Mesothelial cell of epicardium (in vitro differentiated cells): ENCODE results near the gene PREX1. TPM values are rescaled to one million over a fixed set of nuclear protein-coding genes. Genes with fewer than 3 reads are reported as not detected.

Experiments used
- DNase-seq, 2 experiments: peaks; one replicate each; pipeline ENCODE4 v3.0.0; 2021; ENCODE audit warnings: low spot score in 2 of 2; ENCODE audit not compliant: unreplicated experiment in 2 of 2
- H3K27ac Mint-ChIP-seq: 2 replicates; pipeline ENCODE4 v1.8.0; 2021; ENCODE audit warnings: mixed read lengths
- H3K27me3 Mint-ChIP-seq: 2 replicates; pipeline ENCODE4 v1.8.0; 2021; ENCODE audit warnings: low read depth, mixed read lengths
- H3K36me3 Mint-ChIP-seq: 2 replicates; pipeline ENCODE4 v1.8.0; 2021; ENCODE audit warnings: mixed read lengths
- H3K4me1 Mint-ChIP-seq: 2 replicates; pipeline ENCODE4 v1.8.0; 2021; ENCODE audit warnings: mixed read lengths
- H3K4me3 Mint-ChIP-seq: 2 replicates; pipeline ENCODE4 v1.8.0; 2021; ENCODE audit warnings: mild to moderate bottlenecking, moderate library complexity, mixed read lengths
- H3K9me3 Mint-ChIP-seq: 2 replicates; pipeline ENCODE4 v1.8.0; 2021; ENCODE audit warnings: mixed read lengths
- total RNA-seq: library from RNA; stranded (reverse); gene quantifications from 3 replicates; pipeline ENCODE4 v1.2.1, GENCODE V29; 2021
- TF ChIP-seq, protein P1 (sequence below): fragments of 200-600 bp; sonication (generic); IDR thresholded peaks from one replicate; pipeline ENCODE4 v1.5.0; 2021; ENCODE audit warnings: antibody characterized with exemption; ENCODE audit not compliant: unreplicated experiment

PREX1 gene
- total RNA-seq, 1 donor from 2014 or later, result 8.3 TPM

DNA sequence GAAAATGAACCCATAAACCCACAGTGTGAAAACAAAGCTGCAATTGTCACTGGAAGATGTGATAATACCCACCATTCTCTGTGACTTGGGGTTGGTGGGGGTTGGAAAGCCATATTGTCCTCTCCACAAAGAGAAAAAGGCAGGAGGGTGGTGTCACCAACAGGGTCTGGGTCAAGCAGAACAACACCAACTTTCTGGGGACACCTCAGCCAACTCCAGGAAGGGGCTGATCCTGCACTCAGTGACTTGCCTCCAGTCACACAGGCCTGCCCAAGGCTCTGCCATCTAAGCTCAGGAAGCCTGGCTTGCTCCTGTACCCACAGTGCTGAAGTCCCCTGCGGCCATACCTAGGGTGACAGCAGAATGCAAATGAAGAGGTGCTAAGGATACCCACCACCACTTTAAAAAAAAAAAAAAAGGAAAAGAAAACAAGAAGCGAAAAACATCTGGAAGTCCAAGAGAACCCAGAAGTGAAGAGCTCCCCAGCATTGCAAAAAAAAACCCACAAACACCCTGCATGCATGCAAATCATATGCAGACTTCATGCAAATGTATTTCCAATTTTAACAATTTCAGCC lies 110.6 kb downstream of the PREX1 start:
- Mint-ChIP-seq H3K4me3 (no peak overlapping the region), H3K27me3 (peaks cover 4% of the 10 kb centered on the region)
- DNase-seq, result no peak

GRCh38 chr20:48716541-48716940 lies 111.3 kb downstream of the PREX1 start:
- Mint-ChIP-seq H3K9me3 (peaks cover 4% of the 10 kb centered on the region), H3K27me3 (peaks cover 4% of the 10 kb centered on the region), H3K27ac (no peak overlapping the region), H3K4me1 (no peaks in the 10 kb centered on the region), H3K36me3 (no peaks in the 10 kb centered on the region), H3K4me3 (no peak overlapping the region)
- no peak for DNase-seq
- TF ChIP-seq, protein P1, sequence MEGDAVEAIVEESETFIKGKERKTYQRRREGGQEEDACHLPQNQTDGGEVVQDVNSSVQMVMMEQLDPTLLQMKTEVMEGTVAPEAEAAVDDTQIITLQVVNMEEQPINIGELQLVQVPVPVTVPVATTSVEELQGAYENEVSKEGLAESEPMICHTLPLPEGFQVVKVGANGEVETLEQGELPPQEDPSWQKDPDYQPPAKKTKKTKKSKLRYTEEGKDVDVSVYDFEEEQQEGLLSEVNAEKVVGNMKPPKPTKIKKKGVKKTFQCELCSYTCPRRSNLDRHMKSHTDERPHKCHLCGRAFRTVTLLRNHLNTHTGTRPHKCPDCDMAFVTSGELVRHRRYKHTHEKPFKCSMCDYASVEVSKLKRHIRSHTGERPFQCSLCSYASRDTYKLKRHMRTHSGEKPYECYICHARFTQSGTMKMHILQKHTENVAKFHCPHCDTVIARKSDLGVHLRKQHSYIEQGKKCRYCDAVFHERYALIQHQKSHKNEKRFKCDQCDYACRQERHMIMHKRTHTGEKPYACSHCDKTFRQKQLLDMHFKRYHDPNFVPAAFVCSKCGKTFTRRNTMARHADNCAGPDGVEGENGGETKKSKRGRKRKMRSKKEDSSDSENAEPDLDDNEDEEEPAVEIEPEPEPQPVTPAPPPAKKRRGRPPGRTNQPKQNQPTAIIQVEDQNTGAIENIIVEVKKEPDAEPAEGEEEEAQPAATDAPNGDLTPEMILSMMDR, result no peak

More for the DNA sequence above, 110.6 kb downstream of the PREX1 start:
- Mint-ChIP-seq H3K4me1 (no peaks in the 10 kb centered on the region), H3K9me3 (peaks cover 4% of the 10 kb centered on the region), H3K27ac (no peak overlapping the region), H3K36me3 (no peaks in the 10 kb centered on the region)
- TF ChIP-seq, protein P1, result no peak

DNA sequence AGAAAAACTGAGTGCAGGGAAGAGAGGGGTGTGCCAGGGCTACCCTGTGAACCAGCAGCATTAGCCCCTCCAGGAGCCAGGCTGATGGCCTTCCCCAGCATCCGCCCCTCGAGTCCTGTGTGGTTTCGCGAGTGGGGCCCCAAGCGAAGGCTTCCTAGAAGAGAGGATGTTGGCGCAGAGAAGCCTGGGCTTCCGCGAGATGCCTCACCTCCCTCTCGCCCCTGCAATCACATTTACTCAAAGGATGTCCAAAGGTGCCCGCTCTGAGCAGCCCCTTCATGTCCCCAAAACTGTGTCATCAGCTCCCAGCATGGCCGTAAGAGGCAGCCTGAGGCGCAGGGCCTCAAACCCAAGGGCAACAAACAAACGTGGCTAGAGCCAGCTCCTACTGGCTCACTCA lies 111.7 kb downstream of the PREX1 start:
- H3K4me1 Mint-ChIP-seq, result no peaks in the 10 kb centered on the region
- H3K4me3 Mint-ChIP-seq, result no peak overlapping the region
- peaks cover 4% of the 10 kb centered on the region for H3K9me3 Mint-ChIP-seq
- H3K27ac Mint-ChIP-seq, result no peak overlapping the region
- TF ChIP-seq, protein P1, result no peak
- H3K36me3 Mint-ChIP-seq, result no peaks in the 10 kb centered on the region
- no peak for DNase-seq
- H3K27me3 Mint-ChIP-seq, result peaks cover 4% of the 10 kb centered on the region

DNA sequence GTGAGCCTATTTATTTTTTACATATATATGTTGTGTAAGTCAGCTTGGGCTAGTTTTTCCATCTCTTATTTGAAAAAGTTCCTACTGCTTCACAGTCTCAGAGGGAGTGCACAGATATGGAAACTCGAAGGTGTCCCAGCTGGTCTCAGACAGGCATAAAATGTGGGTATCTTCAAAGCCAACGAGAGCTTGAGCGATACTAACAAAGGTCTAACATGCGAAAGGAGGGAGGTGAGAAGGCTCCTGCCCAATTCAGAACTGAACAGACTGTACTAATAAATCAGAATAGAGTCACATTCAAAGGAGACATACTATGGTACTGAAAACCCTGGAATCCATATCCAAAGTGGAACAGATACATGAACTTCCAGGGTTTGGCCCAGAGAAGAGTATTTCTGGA lies 113.0 kb downstream of the PREX1 start:
- Mint-ChIP-seq H3K27ac (no peak overlapping the region), H3K36me3 (no peaks in the 10 kb centered on the region), H3K4me3 (no peak overlapping the region), H3K4me1 (no peaks in the 10 kb centered on the region), H3K9me3 (peaks cover 4% of the 10 kb centered on the region), H3K27me3 (peaks cover 4% of the 10 kb centered on the region)
- TF ChIP-seq, protein P1, result no peak
- no peak for DNase-seq

GRCh38 chr20:48711696-48712464 lies 115.9 kb downstream of the PREX1 start:
- no peaks in the 10 kb centered on the region for H3K36me3 Mint-ChIP-seq
- no peak overlapping the region for H3K27ac Mint-ChIP-seq
- peaks cover 4% of the 10 kb centered on the region for H3K9me3 Mint-ChIP-seq
- no peak overlapping the region for H3K4me3 Mint-ChIP-seq
- TF ChIP-seq, protein P1, result no peak
- H3K4me1 Mint-ChIP-seq, result peaks cover 3% of the 10 kb centered on the region
- no peak for DNase-seq
- H3K27me3 Mint-ChIP-seq, result peaks cover 3% of the 10 kb centered on the region
